Measurements from ENCODE around the gene TEX19.

GRCh38 chr17:82322526-82323453, 36.3 kb upstream of the TEX19 start:
- TF ChIP-seq CTCF (IDR thresholded peaks at IDR 0.05): no peak
- no peak for TF ChIP-seq POLR2A (IDR thresholded peaks at IDR 0.05)
